Ramos (cell line): ENCODE results near the gene PLCB3.
"Not testable (repeated sequence)": the region's sequence is repeated elsewhere in the genome, so short reads cannot be mapped to it uniquely, and the experiment has no call there.

Experiments
- in situ Hi-C: fragments of 300-500 bp; cut with MboI; formaldehyde crosslinking; loops from one replicate; pipeline ENCODE4 v1.14.3; 2022; ENCODE audit warnings: low sequenced_read_pairs; ENCODE audit not compliant: unreplicated experiment

The PLCB3 gene

DNA sequence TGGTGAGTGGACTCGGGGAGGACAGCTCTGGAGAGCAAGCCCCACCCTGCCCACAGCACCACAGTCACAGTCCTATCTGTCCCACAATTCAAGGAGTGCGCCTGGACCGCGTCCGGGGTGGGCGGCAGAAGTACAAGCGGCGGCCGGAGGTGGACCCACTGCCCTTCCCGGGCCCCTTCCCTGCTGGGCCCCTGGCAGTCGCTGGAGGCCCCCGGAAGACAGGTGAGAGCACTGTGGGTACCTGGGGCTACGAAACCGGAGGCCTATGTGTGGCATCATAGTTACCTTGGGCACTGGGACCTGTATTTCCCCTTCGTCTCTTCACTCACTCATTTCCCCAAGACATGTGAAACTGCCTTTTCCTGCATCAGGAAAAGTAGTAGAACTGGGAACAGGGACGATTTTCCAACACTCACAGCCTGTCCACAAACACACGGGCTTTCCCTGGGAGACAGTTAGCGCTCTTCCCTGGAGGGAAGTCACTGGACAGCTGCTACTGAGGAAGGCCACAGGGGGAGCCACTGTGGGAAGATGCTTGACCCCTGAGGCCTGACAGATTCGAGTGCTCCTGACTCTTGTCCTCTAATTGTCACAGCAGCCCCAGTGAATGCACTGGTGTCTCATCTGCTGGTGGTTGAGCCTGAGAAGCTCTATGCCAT is 62.9 kb downstream of the PLCB3 start:
- in situ Hi-C loops: no loop called here

DNA sequence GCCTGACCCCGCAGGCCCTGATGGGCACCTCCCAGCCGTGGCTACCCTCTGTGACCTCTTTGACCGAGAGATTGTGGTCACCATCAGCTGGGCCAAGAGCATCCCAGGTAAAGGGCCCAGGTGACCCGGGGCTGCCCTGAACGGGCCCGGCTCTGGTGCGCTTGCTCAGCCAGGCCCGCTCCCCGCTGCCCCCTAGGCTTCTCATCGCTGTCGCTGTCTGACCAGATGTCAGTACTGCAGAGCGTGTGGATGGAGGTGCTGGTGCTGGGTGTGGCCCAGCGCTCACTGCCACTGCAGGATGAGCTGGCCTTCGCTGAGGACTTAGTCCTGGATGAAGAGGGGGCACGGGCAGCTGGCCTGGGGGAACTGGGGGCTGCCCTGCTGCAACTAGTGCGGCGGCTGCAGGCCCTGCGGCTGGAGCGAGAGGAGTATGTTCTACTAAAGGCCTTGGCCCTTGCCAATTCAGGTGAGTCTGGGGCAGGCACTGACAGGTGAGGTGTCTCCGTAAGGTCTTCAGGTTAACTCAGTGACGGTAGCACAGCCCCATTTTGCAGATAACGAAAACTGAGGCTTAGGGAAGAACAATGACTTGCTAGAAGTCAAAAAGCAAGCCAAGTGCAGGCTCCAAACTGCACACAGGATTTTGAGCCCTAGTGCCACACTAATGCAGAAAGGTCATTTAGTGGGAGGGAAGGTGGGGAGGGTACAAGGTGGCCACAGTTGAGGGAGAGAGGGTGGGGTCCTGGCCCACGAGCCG is 63.7 kb downstream of the PLCB3 start:
- in situ Hi-C loops: no loop called here

GRCh38 chr11:64315667-64316526 is 64.6 kb downstream of the PLCB3 start:
- in situ Hi-C loops: not testable (repeated sequence)

- in situ Hi-C loops: no loop called here
Observed at GRCh38 chr11:64316672-64317324, 65.5 kb downstream of the PLCB3 start.

DNA sequence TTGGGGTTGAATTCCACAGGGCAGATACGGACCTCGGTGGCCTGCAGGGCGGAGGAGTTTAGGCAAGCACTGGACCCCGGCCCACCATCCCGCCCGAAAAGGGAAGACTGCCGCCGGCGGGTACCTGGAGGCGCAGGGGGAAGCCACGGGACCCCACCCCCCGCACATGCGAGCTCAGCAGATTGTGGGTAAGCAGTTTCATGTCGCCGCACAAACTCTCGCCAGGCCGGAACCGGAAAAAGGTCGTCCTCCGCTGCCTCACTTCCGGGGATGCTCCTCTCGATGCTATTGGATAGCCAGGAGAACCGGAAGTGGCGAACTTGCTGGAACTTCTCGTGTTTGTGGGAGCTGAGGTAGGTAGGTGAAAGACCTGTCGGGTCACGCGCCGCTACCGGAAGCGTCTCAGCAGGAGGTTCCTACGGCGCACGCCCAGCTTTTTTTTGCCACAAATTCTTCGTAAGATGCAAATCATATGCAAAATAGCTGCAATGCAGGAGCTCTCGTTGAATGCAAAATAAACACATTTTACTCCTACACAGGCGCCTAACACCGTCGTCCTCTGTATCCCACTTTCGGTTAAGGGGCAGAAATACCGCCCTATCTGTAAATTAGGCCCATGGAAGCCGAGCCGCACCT is 66.1 kb downstream of the PLCB3 start, which contains the start of gene TRMT112:
TSS of gene TRMT112 (minus strand) at position 235 of the 636 bp plus-strand sequence. CDS start at position 202, 33 bp downstream.
- in situ Hi-C loops: no loop called here

GRCh38 chr11:64317961-64318765 is 66.8 kb downstream of the PLCB3 start, which contains the start of gene PRDX5:
PRDX5 (plus strand) TSS chr11:64318121; CDS start chr11:64318216, 95 bp downstream.
- in situ Hi-C loops: no loop called here
